Activated T-helper 17 cell treated with anti-CD3 and anti-CD28 coated beads, Interleukin-2, amount 50 U/mL, for 72 hours (primary cell): ENCODE results near the gene TRABD2B. TPM values are rescaled to one million over a fixed set of nuclear protein-coding genes. Genes with fewer than 3 reads are reported as not detected.

Source experiments
- ATAC-seq: fragments of 150-1000 bp; cut with Tn5 transposase; replicated peaks from 2 replicates; pipeline ENCODE4 v1.10.0; 2021; ENCODE audit warnings: mild to moderate bottlenecking, moderate library complexity
- H3K27ac Mint-ChIP-seq: one replicate; pipeline ENCODE4 v1.8.0; 2022; ENCODE audit warnings: mixed read lengths
- H3K27me3 Mint-ChIP-seq: one replicate; pipeline ENCODE4 v1.8.0; 2022; ENCODE audit warnings: mixed read lengths
- H3K36me3 Mint-ChIP-seq: one replicate; pipeline ENCODE4 v1.8.0; 2022; ENCODE audit warnings: low read depth, mild to moderate bottlenecking, mixed read lengths
- H3K4me1 Mint-ChIP-seq: one replicate; pipeline ENCODE4 v1.8.0; 2022; ENCODE audit warnings: mixed read lengths
- H3K4me3 Mint-ChIP-seq: one replicate; pipeline ENCODE4 v1.8.0; 2022; ENCODE audit warnings: mild to moderate bottlenecking, mixed read lengths
- H3K9me3 Mint-ChIP-seq: one replicate; pipeline ENCODE4 v1.8.0; 2022; ENCODE audit warnings: mixed read lengths
- total RNA-seq, 2 donors: library from RNA; stranded (reverse); gene quantifications; one replicate each; pipeline ENCODE4 v1.2.3, GENCODE V29; 2022

Gene TRABD2B
- total RNA-seq, 2 donors from 2014 or later = not detected

GRCh38 chr1:47796626-47797025 is 200.6 kb downstream of the TRABD2B start:
- ATAC-seq = no peak
- no peaks in the 10 kb centered on the region for H3K27me3 Mint-ChIP-seq
- H3K9me3 Mint-ChIP-seq = no peaks in the 10 kb centered on the region
- no peak overlapping the region for H3K4me3 Mint-ChIP-seq
- H3K27ac Mint-ChIP-seq = no peak overlapping the region
- no peaks in the 10 kb centered on the region for H3K4me1 Mint-ChIP-seq
- no peaks in the 10 kb centered on the region for H3K36me3 Mint-ChIP-seq

- Mint-ChIP-seq H3K4me1 (no peaks in the 10 kb centered on the region), H3K4me3 (no peak overlapping the region), H3K27me3 (no peaks in the 10 kb centered on the region), H3K27ac (no peak overlapping the region), H3K9me3 (no peaks in the 10 kb centered on the region), H3K36me3 (no peaks in the 10 kb centered on the region)
- ATAC-seq = no peak
Observed at GRCh38 chr1:47795102-47795501, 202.1 kb downstream of the TRABD2B start.

GRCh38 chr1:47794530-47794929 is 202.7 kb downstream of the TRABD2B start:
- ATAC-seq = no peak
- H3K36me3 Mint-ChIP-seq = no peaks in the 10 kb centered on the region

GRCh38 chr1:47794081-47794480 is 203.1 kb downstream of the TRABD2B start:
- Mint-ChIP-seq H3K4me1 (no peaks in the 10 kb centered on the region), H3K36me3 (no peaks in the 10 kb centered on the region), H3K4me3 (no peak overlapping the region), H3K9me3 (no peaks in the 10 kb centered on the region), H3K27me3 (no peaks in the 10 kb centered on the region), H3K27ac (no peak overlapping the region)
- ATAC-seq = no peak

More at GRCh38 chr1:47794530-47794929, 202.7 kb downstream of the TRABD2B start:
- Mint-ChIP-seq H3K27me3 (no peaks in the 10 kb centered on the region), H3K4me3 (no peak overlapping the region), H3K4me1 (no peaks in the 10 kb centered on the region), H3K9me3 (no peaks in the 10 kb centered on the region), H3K27ac (no peak overlapping the region)

- Mint-ChIP-seq H3K36me3 (no peaks in the 10 kb centered on the region), H3K27me3 (no peaks in the 10 kb centered on the region), H3K9me3 (no peaks in the 10 kb centered on the region), H3K27ac (no peak overlapping the region), H3K4me1 (no peaks in the 10 kb centered on the region), H3K4me3 (no peak overlapping the region)
- ATAC-seq = no peak
Observed at GRCh38 chr1:47793563-47793962, 203.6 kb downstream of the TRABD2B start.

GRCh38 chr1:47792779-47793178 is 204.4 kb downstream of the TRABD2B start:
- Mint-ChIP-seq H3K4me3 (no peak overlapping the region), H3K36me3 (no peaks in the 10 kb centered on the region), H3K27ac (no peak overlapping the region)

GRCh38 chr1:47791879-47792608 is 205.1 kb downstream of the TRABD2B start:
- Mint-ChIP-seq H3K36me3 (no peaks in the 10 kb centered on the region), H3K9me3 (no peaks in the 10 kb centered on the region), H3K27me3 (peaks cover 5% of the 10 kb centered on the region), H3K4me3 (no peak overlapping the region), H3K4me1 (no peaks in the 10 kb centered on the region), H3K27ac (no peak overlapping the region)
- no peak for ATAC-seq

More at GRCh38 chr1:47792779-47793178, 204.4 kb downstream of the TRABD2B start:
- H3K4me1 Mint-ChIP-seq = no peaks in the 10 kb centered on the region
- no peaks in the 10 kb centered on the region for H3K9me3 Mint-ChIP-seq
- peaks cover 5% of the 10 kb centered on the region for H3K27me3 Mint-ChIP-seq
- no peak for ATAC-seq

- no peak for ATAC-seq
- Mint-ChIP-seq H3K9me3 (no peaks in the 10 kb centered on the region), H3K27me3 (peaks cover 5% of the 10 kb centered on the region), H3K27ac (no peak overlapping the region), H3K36me3 (no peaks in the 10 kb centered on the region), H3K4me3 (no peak overlapping the region), H3K4me1 (no peaks in the 10 kb centered on the region)
Observed at GRCh38 chr1:47788761-47789160, 208.4 kb downstream of the TRABD2B start.

GRCh38 chr1:47787560-47787959 is 209.6 kb downstream of the TRABD2B start:
- no peak overlapping the region for H3K4me3 Mint-ChIP-seq
- H3K36me3 Mint-ChIP-seq = no peaks in the 10 kb centered on the region
- H3K9me3 Mint-ChIP-seq = no peaks in the 10 kb centered on the region
- no peak for ATAC-seq
- H3K4me1 Mint-ChIP-seq = no peaks in the 10 kb centered on the region
- H3K27me3 Mint-ChIP-seq = peaks cover 10% of the 10 kb centered on the region
- H3K27ac Mint-ChIP-seq = no peak overlapping the region

GRCh38 chr1:47786316-47786715 is 210.9 kb downstream of the TRABD2B start:
- Mint-ChIP-seq H3K9me3 (no peaks in the 10 kb centered on the region), H3K4me3 (no peak overlapping the region), H3K27ac (no peak overlapping the region), H3K27me3 (peaks cover 16% of the 10 kb centered on the region), H3K4me1 (no peaks in the 10 kb centered on the region), H3K36me3 (no peaks in the 10 kb centered on the region)
- no peak for ATAC-seq

- Mint-ChIP-seq H3K27me3 (peaks cover 16% of the 10 kb centered on the region), H3K27ac (no peak overlapping the region), H3K9me3 (no peaks in the 10 kb centered on the region), H3K4me3 (no peak overlapping the region), H3K4me1 (no peaks in the 10 kb centered on the region), H3K36me3 (no peaks in the 10 kb centered on the region)
- ATAC-seq = no peak
Observed at GRCh38 chr1:47785561-47786271, 211.5 kb downstream of the TRABD2B start.

- peaks cover 16% of the 10 kb centered on the region for H3K27me3 Mint-ChIP-seq
- H3K9me3 Mint-ChIP-seq = no peaks in the 10 kb centered on the region
- no peaks in the 10 kb centered on the region for H3K4me1 Mint-ChIP-seq
- no peak overlapping the region for H3K27ac Mint-ChIP-seq
- no peak overlapping the region for H3K4me3 Mint-ChIP-seq
- no peaks in the 10 kb centered on the region for H3K36me3 Mint-ChIP-seq
- no peak for ATAC-seq
Observed at GRCh38 chr1:47785118-47785517, 212.1 kb downstream of the TRABD2B start.

- H3K36me3 Mint-ChIP-seq = no peaks in the 10 kb centered on the region
Observed at GRCh38 chr1:47784497-47784822, 212.7 kb downstream of the TRABD2B start.

GRCh38 chr1:47783638-47784496 is 213.3 kb downstream of the TRABD2B start:
- no peaks in the 10 kb centered on the region for H3K4me1 Mint-ChIP-seq
- H3K9me3 Mint-ChIP-seq = no peaks in the 10 kb centered on the region
- no peak overlapping the region for H3K4me3 Mint-ChIP-seq
- no peak for ATAC-seq
- H3K36me3 Mint-ChIP-seq = no peaks in the 10 kb centered on the region
- peaks cover 16% of the 10 kb centered on the region for H3K27me3 Mint-ChIP-seq
- no peak overlapping the region for H3K27ac Mint-ChIP-seq

More at GRCh38 chr1:47784497-47784822, 212.7 kb downstream of the TRABD2B start:
- Mint-ChIP-seq H3K4me3 (no peak overlapping the region), H3K27me3 (peaks cover 16% of the 10 kb centered on the region), H3K27ac (no peak overlapping the region), H3K4me1 (no peaks in the 10 kb centered on the region), H3K9me3 (no peaks in the 10 kb centered on the region)
- ATAC-seq = no peak
